Liver (tissue), 3 donors: ENCODE results near the gene SWT1.
"Not testable (repeated sequence)": the region's sequence is repeated elsewhere in the genome, so short reads cannot be mapped to it uniquely, and the experiment has no call there.

Experiments
- EGR1 ChIP-seq, 2 donors: IDR thresholded peaks; 2 replicates each; pipeline ENCODE4 v1.6.1; 2016 to 2018; ENCODE audit warnings: antibody characterized with exemption in 2 of 2, low read depth in 2 of 2
- FOXA1 ChIP-seq: IDR thresholded peaks from 2 replicates; pipeline ENCODE4 v1.6.1; 2016; ENCODE audit warnings: antibody characterized with exemption
- NR2F2 ChIP-seq: IDR thresholded peaks from 2 replicates; pipeline ENCODE4 v1.6.1; 2016; ENCODE audit warnings: antibody characterized with exemption
- RAD21 ChIP-seq, 2 donors: IDR thresholded peaks; 2 replicates each; pipeline ENCODE4 v1.6.1; 2016; ENCODE audit warnings: antibody characterized with exemption in 2 of 2, mild to moderate bottlenecking in 2 of 2
- TAF1 ChIP-seq: conservative IDR thresholded peaks from 2 replicates; pipeline ENCODE4 v1.6.1; 2016; ENCODE audit warnings: antibody characterized with exemption, mild to moderate bottlenecking
- YY1 ChIP-seq: IDR thresholded peaks from 2 replicates; pipeline ENCODE4 v1.6.1; 2016; ENCODE audit warnings: antibody characterized with exemption, mild to moderate bottlenecking
- TF ChIP-seq, protein P1 (sequence below): fragments of 150-350 bp; IDR thresholded peaks from 2 replicates; pipeline ENCODE4 v1.5.1; 2017; ENCODE audit warnings: improper control_type of control experiment, low read depth, low read length; ENCODE audit not compliant: missing input control
- TF ChIP-seq, protein P2 (sequence below): IDR thresholded peaks from 2 replicates; pipeline ENCODE4 v1.6.1; 2016; ENCODE audit warnings: antibody characterized with exemption
- TF ChIP-seq, protein P3 (sequence below): IDR thresholded peaks from 2 replicates; pipeline ENCODE4 v1.6.1; 2016; ENCODE audit warnings: antibody characterized with exemption
- donor health status: healthy.
- donor health status: healthy.

DNA sequence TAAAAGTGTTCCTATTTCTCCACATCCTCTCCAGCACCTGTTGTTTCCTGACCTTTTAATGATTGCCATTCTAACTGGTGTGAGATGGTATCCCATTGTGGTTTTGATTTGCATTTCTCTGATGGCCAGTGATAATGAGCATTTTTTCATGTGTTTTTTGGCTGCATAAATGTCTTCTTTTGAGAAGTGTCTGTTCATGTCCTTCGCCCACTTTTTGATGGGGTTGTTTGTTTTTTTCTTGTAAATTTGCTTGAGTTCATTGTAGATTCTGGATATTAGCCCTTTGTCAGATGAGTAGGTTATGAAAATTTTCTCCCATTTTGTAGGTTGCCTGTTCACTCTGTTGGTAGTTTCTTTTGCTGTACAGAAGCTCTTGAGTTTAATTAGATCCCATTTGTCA, 95.4 kb downstream of the SWT1 start:
- TF ChIP-seq, protein P1, sequence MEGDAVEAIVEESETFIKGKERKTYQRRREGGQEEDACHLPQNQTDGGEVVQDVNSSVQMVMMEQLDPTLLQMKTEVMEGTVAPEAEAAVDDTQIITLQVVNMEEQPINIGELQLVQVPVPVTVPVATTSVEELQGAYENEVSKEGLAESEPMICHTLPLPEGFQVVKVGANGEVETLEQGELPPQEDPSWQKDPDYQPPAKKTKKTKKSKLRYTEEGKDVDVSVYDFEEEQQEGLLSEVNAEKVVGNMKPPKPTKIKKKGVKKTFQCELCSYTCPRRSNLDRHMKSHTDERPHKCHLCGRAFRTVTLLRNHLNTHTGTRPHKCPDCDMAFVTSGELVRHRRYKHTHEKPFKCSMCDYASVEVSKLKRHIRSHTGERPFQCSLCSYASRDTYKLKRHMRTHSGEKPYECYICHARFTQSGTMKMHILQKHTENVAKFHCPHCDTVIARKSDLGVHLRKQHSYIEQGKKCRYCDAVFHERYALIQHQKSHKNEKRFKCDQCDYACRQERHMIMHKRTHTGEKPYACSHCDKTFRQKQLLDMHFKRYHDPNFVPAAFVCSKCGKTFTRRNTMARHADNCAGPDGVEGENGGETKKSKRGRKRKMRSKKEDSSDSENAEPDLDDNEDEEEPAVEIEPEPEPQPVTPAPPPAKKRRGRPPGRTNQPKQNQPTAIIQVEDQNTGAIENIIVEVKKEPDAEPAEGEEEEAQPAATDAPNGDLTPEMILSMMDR: not testable (repeated sequence)
- TF ChIP-seq, protein P2, sequence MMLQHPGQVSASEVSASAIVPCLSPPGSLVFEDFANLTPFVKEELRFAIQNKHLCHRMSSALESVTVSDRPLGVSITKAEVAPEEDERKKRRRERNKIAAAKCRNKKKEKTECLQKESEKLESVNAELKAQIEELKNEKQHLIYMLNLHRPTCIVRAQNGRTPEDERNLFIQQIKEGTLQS: not testable (repeated sequence)
- not testable (repeated sequence) for TF ChIP-seq YY1; TAF1; RAD21 (IDR thresholded peaks at IDR 0.05); EGR1 (IDR thresholded peaks at IDR 0.05; ENCODE audit: low read depth in 2 of 2); NR2F2; FOXA1
- TF ChIP-seq, protein P3, sequence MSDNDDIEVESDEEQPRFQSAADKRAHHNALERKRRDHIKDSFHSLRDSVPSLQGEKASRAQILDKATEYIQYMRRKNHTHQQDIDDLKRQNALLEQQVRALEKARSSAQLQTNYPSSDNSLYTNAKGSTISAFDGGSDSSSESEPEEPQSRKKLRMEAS: not testable (repeated sequence)
